K562 (cell line): ENCODE results near the gene GTF3C4. TPM values are rescaled to one million over a fixed set of nuclear protein-coding genes. Genes with fewer than 3 reads are reported as not detected.
A peak's percentile ranks its signal among the peaks of the same experiment; 100 is the strongest.

Experiments used
- BRD9 ChIP-seq: fragments of 450-650 bp; IDR thresholded peaks from 2 replicates; pipeline ENCODE4 v1.6.1; 2018; ENCODE audit warnings: low read depth; ENCODE audit not compliant: partially characterized antibody
- CBX8 ChIP-seq: fragments of 200-600 bp; sonication (generic); IDR thresholded peaks from 2 replicates; pipeline ENCODE4 v1.6.1; 2012; ENCODE audit warnings: borderline replicate concordance, mixed run types, low read depth, mild to moderate bottlenecking, moderate library complexity, mixed read lengths, low read length, control low read depth, inconsistent platforms; ENCODE audit not compliant: poor library complexity, severe bottlenecking; ENCODE audit errors: extremely low read depth
- CREB1 ChIP-seq, 2 experiments: sonication (generic) in 1 of 2; formaldehyde crosslinking in 1 of 2; IDR thresholded peaks; 2 replicates each; pipeline versions ENCODE4 v1.6.1 to v1.8.0; 2012 to 2022; ENCODE audit warnings: inconsistent platforms in 1 of 2, mild to moderate bottlenecking in 1 of 2, missing genetic modification reagents in 1 of 2, moderate library complexity in 1 of 2
- EGR1 ChIP-seq: fragments of 450-650 bp; conservative IDR thresholded peaks from 2 replicates; pipeline ENCODE4 v1.6.1; 2017; ENCODE audit warnings: mild to moderate bottlenecking
- FOXK2 ChIP-seq, 2 experiments: fragments of 450-650 bp; IDR thresholded peaks in 1 of 2; conservative IDR thresholded peaks in 1 of 2; 2 replicates each; pipeline ENCODE4 v1.6.1; 2016; ENCODE audit warnings: low read depth in 2 of 2, mild to moderate bottlenecking in 1 of 2
- FOXM1 ChIP-seq, 2 experiments: fragments of 450-650 bp in 1 of 2; sonication (generic) in 1 of 2; formaldehyde crosslinking in 1 of 2; IDR thresholded peaks; 2 replicates each; pipeline versions ENCODE4 v1.6.1 to v1.9.0; 2017 to 2022; ENCODE audit warnings: low read depth in 2 of 2, mild to moderate bottlenecking in 2 of 2, missing genetic modification reagents in 1 of 2, moderate library complexity in 1 of 2
- GMEB1 ChIP-seq: fragments of 250-450 bp; sonication (Bioruptor Pico); IDR thresholded peaks from 2 replicates; pipeline ENCODE4 v1.4.0; 2020; ENCODE audit warnings: mild to moderate bottlenecking
- ID3 ChIP-seq, 2 experiments: fragments of 250-450 bp in 1 of 2; fragments of 450-650 bp in 1 of 2; sonication (Bioruptor Pico) in 1 of 2; IDR thresholded peaks; 2 replicates each; pipeline versions ENCODE4 v1.6.1 to v1.8.0; 2016 to 2021; ENCODE audit warnings: mild to moderate bottlenecking in 2 of 2, moderate library complexity in 2 of 2, missing compliant biosample characterization in 1 of 2, missing genetic modification characterization in 1 of 2
- KLF6 ChIP-seq: fragments of 250-450 bp; sonication (Bioruptor Pico); IDR thresholded peaks from 2 replicates; pipeline ENCODE4 v1.4.0; 2020; ENCODE audit warnings: mild to moderate bottlenecking, moderate library complexity, borderline replicate concordance
- MCM3 ChIP-seq: fragments of 450-650 bp; IDR thresholded peaks from 2 replicates; pipeline ENCODE4 v1.6.1; 2016
- MCM5 ChIP-seq: fragments of 450-650 bp; IDR thresholded peaks from 2 replicates; pipeline ENCODE4 v1.6.1; 2016; ENCODE audit warnings: low read depth
- MTA3 ChIP-seq: fragments of 450-650 bp; formaldehyde crosslinking; IDR thresholded peaks from 2 replicates; pipeline ENCODE4 v1.6.1; 2017; ENCODE audit warnings: mild to moderate bottlenecking, borderline replicate concordance
- NR2F6 ChIP-seq: fragments of 450-650 bp; formaldehyde crosslinking; IDR thresholded peaks from 2 replicates; pipeline ENCODE4 v1.4.0; 2020; ENCODE audit warnings: mild to moderate bottlenecking
- POLR2H ChIP-seq: IDR thresholded peaks from 2 replicates; pipeline ENCODE4 v1.6.1; 2016; ENCODE audit warnings: missing genetic modification characterization, low read depth, mild to moderate bottlenecking, control low read depth, missing compliant biosample characterization, moderate library complexity
- SIN3B ChIP-seq: fragments of 450-650 bp; IDR thresholded peaks from 2 replicates; pipeline ENCODE4 v1.6.1; 2017; ENCODE audit warnings: low read depth, mild to moderate bottlenecking, moderate library complexity
- SP1 ChIP-seq: sonication (generic); formaldehyde crosslinking; IDR thresholded peaks from 2 replicates; pipeline ENCODE4 v1.8.1; 2022; ENCODE audit warnings: mild to moderate bottlenecking, missing genetic modification reagents
- TAF9B ChIP-seq: fragments of 450-650 bp; IDR thresholded peaks from 2 replicates; pipeline ENCODE4 v1.6.1; 2018; ENCODE audit warnings: mild to moderate bottlenecking; ENCODE audit not compliant: partially characterized antibody
- TARDBP ChIP-seq: fragments of 450-650 bp; IDR thresholded peaks from 2 replicates; pipeline ENCODE4 v1.6.1; 2016
- TBL1XR1 ChIP-seq, 2 experiments: IDR thresholded peaks; 2 replicates each; pipeline ENCODE4 v1.6.1; 2012; ENCODE audit warnings: improper control_type of control experiment in 2 of 2, low read length in 2 of 2, mild to moderate bottlenecking in 1 of 2
- ZNF347 ChIP-seq: fragments of 450-650 bp; formaldehyde crosslinking; IDR thresholded peaks from 2 replicates; pipeline ENCODE4 v1.4.0; 2020; ENCODE audit warnings: low read depth, mild to moderate bottlenecking, moderate library complexity
- ZNF778 ChIP-seq: fragments of 450-650 bp; formaldehyde crosslinking; IDR thresholded peaks from 2 replicates; pipeline ENCODE4 v1.4.0; 2020; ENCODE audit warnings: mild to moderate bottlenecking, moderate library complexity
- ZZZ3 ChIP-seq: fragments of 450-650 bp; IDR thresholded peaks from 2 replicates; pipeline ENCODE4 v1.6.1; 2016; ENCODE audit warnings: antibody characterized with exemption, mild to moderate bottlenecking, moderate library complexity
- polyA plus RNA-seq, 8 experiments: library from polyadenylated mRNA; depleted of rRNA in 4 of 8; stranded (reverse) in 5 of 8; unstranded in 3 of 8; fragments of >200 nt; fragmentation: Nextera tagmentation in 2 of 8; fragmentation: Illumina TruSeq in 1 of 8; extraction: Ambion mirVana in 2 of 8; extraction: Trizol in 1 of 8; gene quantifications; 2 replicates each; pipeline versions ENCODE4 v1.2.1 to v1.2.3, GENCODE V29; 2011 to 2014; ENCODE audit warnings: inconsistent platforms in 1 of 8, missing spikeins in 1 of 8
- total RNA-seq, 7 experiments: library from RNA; depleted of rRNA in 6 of 7; stranded (reverse); fragments of >200 nt in 6 of 7; fragmentation: Illumina TruSeq in 2 of 7; extraction: Trizol in 2 of 7; gene quantifications; 2 replicates each; pipeline versions ENCODE4 v1.2.1 to v1.2.3, GENCODE V29; 2011 to 2021; ENCODE audit warnings: low replicate concordance in 1 of 7
- TF ChIP-seq, protein P1 (sequence below): sonication (generic); formaldehyde crosslinking; IDR thresholded peaks from 2 replicates; pipeline ENCODE4 v1.8.0; 2022; ENCODE audit warnings: mild to moderate bottlenecking, missing genetic modification reagents

The GTF3C4 gene
- total and polyA plus RNA-seq, 9 of the 15 experiments (the other 6 are each of a cell fraction or from before 2014, with no cell fraction given), result 3.9 to 20.0 (median 12.2) TPM

GRCh38 chr9:132669698-132670456, 387 bp upstream of the GTF3C4 start, which contains the start of gene DDX31 (continued):
- TF ChIP-seq SIN3B (peak; percentile 38; the same call in 1 of the 2 replicates), BRD9 (peak; percentile 83), TARDBP (peak; percentile 75; the same call in 1 of the 2 replicates), ZNF347 (CRISPR knock-in tag) (no peak), MCM3 (no peak), GMEB1 (CRISPR knock-in tag) (peak; percentile 53), ID3 (CRISPR knock-in tag; IDR thresholded peaks at IDR 0.05) (no peak), ID3 (tag; IDR thresholded peaks at IDR 0.05) (peak; percentile 68; the same call in 1 of the 2 replicates), TAF9B (peak; percentile 82), SP1 (CRISPR knock-in tag) (peak; percentile 56; the same call in 1 of the 2 replicates), MTA3 (0 out of 2 replicates have a peak, but pooled peaks have one; percentile 73), NR2F6 (CRISPR knock-in tag) (no peak), KLF6 (CRISPR knock-in tag) (peak; percentile 41; the same call in 1 of the 2 replicates), EGR1 (peak; percentile 75), ZNF778 (no peak), TBL1XR1 (IDR thresholded peaks at IDR 0.05; ENCODE audit: low read length in 2 of 2) (no peak), CREB1 (IDR thresholded peaks at IDR 0.05) (0 out of 2 replicates have a peak, but pooled peaks have one; percentile 10), CREB1 (CRISPR knock-in tag; IDR thresholded peaks at IDR 0.05) (no peak; the same call in none of the 2 replicates), FOXM1 (IDR thresholded peaks at IDR 0.05; ENCODE audit: low read depth) (no peak), FOXM1 (CRISPR knock-in tag; IDR thresholded peaks at IDR 0.05; ENCODE audit: low read depth) (peak; percentile 91), MCM5 (no peak), FOXK2 (conservative IDR thresholded peaks at IDR 0.05 in 1 of 2, IDR thresholded peaks at IDR 0.05 in 1 of 2; ENCODE audit: low read depth in 2 of 2) (peak in 1 of 2 experiments; percentile 69; a peak in 3 of 4 replicates), ZZZ3 (peak; percentile 97), POLR2H (tag) (peak; percentile 76), CBX8 (no peak)
- TF ChIP-seq, protein P1, sequence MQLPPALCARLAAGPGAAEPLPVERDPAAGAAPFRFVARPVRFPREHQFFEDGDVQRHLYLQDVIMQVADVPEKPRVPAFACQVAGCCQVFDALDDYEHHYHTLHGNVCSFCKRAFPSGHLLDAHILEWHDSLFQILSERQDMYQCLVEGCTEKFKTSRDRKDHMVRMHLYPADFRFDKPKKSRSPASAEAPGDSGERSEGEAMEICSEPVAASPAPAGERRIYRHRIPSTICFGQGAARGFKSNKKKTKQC (CRISPR knock-in tag), result peak; percentile 98
